OCI-LY1 (cell line): ENCODE measurements around the gene EDC3.

Experiments
- EZH2 ChIP-seq: fragments of 200-600 bp; sonication (generic), shearing (Covaris generic); IDR thresholded peaks from 2 replicates; pipeline ENCODE4 v1.8.0; 2017; ENCODE audit warnings: borderline replicate concordance, mixed run types, mild to moderate bottlenecking, antibody characterized with exemption, low read length, moderate library complexity, mixed read lengths
- TF ChIP-seq, protein P1 (sequence below): fragments of 200-600 bp; sonication (generic), shearing (Covaris generic); IDR thresholded peaks from 2 replicates; pipeline ENCODE4 v1.5.1; 2017; ENCODE audit warnings: mild to moderate bottlenecking, antibody characterized with exemption, low read length, moderate library complexity, mixed read lengths

DNA sequence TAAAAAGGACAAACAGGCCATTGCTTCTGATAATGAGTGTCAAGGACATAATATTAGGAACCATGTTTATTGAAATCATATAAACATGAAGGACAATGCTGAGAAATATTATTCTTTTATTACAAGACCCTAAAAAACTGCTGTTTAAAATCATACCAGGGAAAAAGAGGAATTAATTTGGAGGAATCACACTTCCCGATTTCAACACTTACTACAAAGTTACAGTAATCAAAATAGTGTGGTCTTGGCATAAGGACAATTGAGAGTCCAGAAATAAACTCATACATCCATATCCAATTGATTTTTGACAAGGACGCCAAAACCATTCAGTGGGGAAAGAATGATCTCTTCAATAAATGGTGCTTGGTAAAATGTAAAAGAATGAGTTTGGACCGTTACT, 16.5 kb upstream of the EDC3 start:
- TF ChIP-seq, protein P1, sequence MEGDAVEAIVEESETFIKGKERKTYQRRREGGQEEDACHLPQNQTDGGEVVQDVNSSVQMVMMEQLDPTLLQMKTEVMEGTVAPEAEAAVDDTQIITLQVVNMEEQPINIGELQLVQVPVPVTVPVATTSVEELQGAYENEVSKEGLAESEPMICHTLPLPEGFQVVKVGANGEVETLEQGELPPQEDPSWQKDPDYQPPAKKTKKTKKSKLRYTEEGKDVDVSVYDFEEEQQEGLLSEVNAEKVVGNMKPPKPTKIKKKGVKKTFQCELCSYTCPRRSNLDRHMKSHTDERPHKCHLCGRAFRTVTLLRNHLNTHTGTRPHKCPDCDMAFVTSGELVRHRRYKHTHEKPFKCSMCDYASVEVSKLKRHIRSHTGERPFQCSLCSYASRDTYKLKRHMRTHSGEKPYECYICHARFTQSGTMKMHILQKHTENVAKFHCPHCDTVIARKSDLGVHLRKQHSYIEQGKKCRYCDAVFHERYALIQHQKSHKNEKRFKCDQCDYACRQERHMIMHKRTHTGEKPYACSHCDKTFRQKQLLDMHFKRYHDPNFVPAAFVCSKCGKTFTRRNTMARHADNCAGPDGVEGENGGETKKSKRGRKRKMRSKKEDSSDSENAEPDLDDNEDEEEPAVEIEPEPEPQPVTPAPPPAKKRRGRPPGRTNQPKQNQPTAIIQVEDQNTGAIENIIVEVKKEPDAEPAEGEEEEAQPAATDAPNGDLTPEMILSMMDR: no peak
- no peak for TF ChIP-seq EZH2
